ENCODE measurements around the gene LRMDA.

Gene LRMDA

DNA sequence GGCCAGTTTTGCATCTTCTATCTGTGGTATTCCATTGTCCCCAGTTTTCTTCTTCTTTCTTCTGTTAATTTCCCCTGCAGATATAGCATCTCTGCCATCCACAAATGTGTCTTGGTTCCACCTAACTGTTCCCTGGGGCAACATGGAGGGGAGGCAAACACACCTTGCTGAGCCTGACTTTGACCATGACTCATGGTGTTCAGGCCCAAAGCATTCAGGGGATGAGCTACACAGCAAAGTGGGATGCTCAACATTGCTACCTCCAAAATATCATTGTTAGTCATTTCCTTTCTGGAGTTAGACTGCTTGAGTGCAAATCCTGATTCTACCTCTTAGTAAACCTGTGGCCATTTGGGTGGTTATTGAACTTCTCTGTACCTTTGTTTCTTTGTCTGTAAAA lies 542.7 kb downstream of the LRMDA start:
- no peak for DNase-seq

DNA sequence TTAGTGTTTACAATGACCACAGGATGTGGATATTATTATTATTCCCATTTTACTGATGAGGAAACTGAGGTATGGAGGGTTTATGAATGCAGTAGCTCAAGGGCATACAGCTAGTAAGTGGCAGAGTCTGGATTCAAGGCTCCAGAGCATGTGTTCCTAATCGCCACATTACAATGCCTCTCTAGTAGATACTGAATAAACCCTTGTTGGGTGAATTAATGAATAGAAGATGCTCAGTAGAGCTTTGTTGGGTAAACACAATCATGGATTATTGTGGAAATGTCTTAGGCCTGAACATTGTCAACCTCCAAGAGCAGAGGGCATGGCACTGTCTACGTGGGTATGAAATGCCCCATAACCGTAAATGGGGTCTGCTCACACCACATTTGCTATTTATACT lies 545.3 kb downstream of the LRMDA start:
- no peak for DNase-seq

DNA sequence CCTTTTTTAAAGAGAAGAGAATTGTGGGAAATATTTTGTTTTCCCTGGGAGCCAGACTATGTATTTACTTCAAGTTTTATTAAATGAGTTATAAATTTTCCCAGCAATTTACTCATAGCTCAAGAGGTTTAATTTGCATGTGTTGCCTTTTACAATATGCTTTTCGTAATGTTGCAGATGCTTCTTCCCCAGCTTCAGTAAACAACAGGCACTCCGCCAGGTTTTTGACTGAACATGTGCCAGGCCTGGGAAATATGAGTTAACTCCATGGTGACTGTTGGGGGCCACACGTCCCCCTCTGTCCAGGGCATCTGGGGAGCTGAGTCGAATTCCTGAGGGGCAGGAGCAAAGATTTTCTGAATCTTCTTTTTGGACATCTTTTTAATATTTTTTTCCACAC lies 545.7 kb downstream of the LRMDA start:
- no peak for DNase-seq

DNA sequence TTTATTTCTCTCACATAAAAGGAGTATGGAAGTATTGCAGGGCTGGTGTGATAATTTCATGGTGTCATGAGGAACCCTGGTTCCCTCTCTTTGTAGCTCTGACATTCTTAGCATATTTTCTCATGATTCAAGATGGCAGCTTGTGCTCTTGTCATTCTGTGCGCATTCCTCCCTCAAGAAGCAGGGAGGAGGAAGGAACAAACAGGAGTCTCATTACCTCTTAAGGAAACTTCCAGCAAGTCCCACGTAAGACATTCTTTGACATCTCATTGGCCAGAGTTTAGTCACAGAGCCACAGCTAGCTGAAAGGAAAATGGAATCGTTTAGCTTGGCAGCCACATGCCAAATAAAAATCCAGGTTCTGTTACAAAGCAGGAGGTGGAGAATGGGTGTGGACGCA lies 546.8 kb downstream of the LRMDA start:
- DNase-seq: no peak

DNA sequence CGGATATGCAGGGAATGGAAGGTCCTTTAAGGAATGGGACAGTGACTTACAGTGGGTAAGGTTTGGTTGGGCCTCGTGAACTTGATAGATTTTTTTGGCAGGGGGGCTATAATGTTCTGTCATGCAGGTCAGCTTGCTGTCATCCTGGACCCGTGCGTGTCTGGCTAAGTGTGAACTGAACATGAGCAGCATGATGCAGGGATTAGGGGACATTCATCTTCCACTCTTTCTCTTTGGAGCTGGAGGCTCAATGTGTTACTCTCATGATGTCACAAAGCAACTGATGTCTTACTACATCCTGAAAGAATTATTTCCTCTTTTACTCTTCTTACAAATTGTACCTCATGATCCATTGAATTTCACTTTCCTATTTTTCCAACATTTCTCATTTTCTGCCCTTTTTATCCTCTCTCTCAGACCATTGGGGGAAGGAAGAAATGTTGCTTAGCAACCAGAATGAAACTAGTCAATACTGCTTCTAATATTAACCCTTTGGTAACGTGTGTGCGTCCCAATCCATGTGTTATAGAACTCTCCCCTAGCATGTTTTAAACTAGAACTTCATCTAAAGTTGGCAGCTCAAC lies 549.1 kb downstream of the LRMDA start:
- no peak for DNase-seq

DNA sequence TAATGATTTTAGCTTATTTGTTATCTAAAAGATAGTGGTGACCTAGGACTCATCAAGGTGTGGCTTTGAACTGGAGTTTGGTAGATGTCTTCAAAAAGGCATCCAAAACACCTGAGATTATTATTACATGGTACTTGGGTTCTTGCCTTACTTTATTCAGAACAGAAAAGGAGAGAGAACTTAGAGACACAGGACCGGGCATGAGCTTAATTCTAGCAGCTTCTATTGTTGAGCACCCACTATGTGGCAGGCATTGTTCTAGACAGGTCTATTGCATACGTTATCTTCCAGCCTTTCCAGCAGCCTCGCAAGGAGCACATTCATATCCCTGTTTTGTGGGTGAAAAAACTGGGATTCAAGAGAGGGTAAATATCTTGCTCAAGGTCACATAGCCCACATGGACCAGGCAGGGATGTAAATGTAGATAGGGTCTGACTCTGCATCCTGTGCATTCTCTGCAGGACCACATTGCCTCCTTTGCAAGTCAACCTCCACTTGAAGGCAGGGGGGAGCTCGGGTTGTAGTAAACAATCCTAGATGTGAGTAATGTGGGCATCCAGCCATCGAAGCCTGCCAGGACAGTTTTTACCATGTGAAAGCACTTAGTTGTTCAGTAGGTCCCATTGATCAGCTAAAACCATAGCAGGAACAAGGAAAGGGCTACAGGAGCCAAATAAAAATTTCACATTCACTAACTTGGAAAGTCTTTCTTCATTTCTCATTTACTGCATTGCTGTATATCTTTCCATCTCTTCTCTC lies 551.4 kb downstream of the LRMDA start:
- no peak for DNase-seq

DNA sequence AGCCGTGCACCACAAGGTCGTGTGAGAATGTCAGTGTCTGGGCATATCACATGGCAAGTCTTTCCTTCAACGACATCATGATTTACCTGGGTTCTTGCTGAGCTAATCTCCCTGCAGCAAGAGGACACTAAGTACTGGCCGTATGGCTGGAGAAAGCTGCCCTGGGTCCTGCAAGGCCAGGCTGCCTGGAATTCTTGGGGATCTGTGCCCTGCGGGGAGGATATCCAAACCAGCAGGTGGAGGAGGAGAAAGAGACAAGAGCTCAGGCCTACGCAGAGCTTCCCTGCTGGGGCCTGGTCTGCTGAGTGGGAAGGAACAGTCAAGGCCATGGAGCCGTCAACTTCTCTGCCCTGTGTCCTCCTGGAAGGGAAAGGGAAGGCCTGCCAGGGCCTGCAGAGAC lies 552.6 kb downstream of the LRMDA start:
- no peak for DNase-seq

DNA sequence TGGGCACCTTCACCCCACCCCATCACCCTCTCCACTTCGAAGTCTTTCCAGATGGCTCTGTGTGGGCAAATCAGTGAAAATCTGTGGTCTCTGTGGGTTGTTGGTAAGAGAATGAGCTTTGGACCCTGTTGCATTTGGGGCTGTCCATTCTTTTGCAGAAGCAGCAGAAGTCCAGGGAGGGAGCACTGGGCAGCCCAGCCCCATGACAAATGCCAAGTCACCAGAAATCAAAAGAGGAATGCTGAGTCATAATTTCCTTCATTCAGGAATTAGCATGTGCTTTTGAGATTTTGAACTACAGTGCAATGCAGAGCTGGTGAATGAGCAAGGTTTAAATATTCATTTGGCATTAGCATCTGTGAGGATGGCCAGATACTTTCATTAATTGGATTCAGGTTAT lies 556.2 kb downstream of the LRMDA start:
- no peak for DNase-seq

DNA sequence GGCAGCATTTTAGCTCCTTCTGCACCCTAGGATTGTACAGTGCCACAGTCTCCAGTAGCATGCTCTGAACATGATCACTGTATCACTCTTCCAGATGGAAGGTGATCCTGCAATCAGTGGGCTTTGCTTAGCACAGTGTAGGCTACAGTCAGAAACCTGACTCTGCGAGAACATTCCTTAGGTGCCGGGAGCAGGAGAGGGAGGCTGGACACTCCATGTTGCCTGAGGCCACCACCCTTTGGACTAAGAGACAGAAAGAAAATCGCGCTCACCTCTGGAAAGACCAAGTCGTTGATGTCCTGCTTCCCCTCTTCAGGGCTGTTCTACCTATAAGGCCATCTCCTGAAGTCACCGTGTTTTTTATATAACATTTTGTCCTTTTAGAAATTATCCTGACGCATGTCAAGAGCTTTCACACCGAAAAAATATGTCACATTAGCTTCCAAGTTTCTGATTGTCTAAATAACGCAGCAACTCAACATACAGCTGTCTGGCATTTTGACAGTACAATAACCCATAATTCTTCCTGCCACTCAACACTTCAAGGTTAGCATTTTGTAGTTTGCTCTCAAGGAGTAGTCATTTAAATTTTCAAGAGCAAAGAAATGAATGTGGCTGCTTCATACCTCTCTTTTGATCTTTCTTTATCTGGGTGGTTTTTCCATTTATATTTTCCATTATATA lies 563.1 kb downstream of the LRMDA start:
- no peak for DNase-seq

DNA sequence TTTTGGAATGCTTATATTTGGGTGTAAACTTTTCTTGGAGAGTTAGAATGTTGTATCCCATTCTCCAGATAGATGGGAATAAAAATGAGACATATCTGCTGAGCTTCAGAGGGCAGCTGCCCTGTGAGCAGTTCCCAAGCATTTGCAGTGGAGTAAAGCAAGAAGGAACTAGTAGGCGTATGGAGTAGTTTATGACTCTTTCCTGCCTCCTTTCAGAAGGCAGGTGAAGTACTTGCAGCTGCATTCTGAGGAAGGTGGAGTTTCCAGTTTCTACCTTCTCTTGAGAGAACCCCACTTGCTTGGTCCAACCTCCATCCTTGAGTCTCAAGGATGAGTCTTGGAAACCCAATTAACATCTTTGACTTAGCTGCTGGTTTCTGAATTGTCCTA lies 563.6 kb downstream of the LRMDA start:
- DNase-seq: no peak

DNA sequence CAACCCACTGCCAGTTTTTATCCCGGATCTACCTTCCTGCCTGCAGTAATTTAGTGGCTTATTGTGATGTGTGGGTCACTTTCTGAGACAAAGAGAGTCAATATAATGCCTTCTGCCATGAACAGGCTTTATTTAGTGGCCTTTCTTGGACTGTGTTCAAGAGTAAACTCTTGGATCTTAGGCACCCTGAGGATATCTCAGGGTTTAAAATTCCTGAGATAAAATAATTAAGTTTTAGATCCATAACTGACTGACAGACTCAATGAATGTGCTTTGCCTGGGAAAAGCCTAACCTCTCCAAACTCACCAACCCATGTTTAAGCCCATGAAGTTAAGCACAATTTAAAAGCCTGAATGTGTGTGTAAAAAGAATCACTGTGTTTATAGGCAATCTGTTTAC lies 564.3 kb downstream of the LRMDA start:
- DNase-seq: no peak

DNA sequence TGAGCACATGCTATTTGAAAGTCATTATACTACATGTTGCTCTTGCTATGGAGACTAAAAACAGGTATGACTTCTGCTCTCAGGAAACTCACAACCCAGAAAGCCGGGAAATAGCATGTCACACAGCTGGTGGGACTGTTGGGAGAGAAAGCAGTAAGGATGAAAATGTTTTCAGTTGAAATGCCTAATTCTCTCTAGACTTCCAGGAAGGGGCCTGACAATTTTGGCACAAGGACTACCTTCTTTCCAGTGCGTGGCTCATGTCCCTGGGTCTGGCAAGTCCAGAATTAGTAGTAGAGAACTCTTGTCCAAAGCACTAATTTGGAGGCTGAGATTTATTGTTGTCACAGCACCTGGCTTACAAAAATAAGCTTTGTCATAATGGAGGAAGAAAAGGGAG lies 567.6 kb downstream of the LRMDA start:
- no peak for DNase-seq

DNA sequence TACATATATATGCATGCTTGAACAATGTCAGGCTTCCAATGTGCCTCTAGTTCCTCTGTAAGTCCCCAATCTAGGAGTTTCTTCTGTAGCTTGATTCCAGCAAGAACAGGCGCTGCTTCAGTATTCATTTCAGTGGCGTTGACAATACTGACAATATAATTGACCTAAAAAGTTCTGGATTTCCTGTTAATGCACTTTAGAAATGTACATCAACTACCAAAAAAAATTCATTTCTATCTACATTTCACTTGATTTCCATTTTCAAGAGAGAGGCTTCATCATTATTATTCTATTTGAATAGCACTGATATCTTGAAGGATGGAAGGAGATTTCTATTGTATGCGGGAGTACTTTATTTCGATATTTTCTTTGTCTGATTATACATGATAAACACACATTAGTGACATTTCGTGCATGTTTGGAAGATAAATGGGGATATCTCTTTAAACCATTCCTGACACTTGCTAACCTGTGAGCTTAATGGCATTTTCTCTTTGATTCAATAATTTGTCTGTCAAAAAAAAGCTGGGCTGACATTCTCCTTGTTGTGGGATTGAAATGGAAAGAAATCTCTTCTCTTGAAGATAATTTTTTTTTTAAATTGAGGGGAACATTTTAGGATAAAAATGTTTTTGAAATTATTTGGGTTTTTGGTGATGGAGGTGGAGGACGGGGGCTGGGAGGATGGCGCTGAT lies 568.2 kb downstream of the LRMDA start:
- DNase-seq: no peak

DNA sequence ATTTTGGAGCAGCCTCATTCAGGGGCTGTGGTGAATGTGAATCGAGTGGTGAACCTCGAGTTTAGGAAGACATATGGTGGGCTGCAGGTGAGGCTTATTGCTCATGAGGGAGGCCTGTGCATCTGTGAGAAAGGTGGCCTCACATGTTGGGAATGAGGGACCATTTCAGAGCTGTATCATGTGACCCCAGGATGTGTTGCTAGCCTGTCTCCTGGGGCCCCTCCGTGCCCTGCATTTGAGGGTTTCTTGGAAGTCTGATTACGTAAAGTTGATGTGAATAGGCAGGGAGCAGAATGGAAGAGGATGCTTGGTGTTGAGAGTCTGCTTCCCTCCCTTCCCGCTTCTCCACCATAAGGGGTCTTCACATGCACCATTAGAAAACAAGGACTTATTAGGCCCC lies 569.1 kb downstream of the LRMDA start:
- no peak for DNase-seq

DNA sequence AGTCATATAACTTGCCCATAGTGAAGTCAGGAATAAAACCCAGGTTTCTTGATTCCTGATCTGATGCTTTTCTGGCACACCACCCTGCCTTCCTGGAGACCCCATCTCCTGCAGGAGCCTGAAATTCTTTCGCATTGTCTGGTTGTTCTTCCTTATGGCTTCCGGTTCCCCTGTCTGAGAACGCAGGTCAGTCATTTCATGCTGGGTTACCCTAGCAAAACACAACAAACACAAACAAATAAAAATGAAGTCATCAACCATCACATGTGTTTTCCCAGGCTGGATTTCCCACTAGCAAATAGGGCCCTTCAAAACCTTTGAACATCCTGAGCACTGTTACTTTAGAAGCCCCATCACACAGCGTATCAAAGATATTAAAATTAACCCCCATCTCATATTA lies 569.6 kb downstream of the LRMDA start:
- no peak for DNase-seq

DNA sequence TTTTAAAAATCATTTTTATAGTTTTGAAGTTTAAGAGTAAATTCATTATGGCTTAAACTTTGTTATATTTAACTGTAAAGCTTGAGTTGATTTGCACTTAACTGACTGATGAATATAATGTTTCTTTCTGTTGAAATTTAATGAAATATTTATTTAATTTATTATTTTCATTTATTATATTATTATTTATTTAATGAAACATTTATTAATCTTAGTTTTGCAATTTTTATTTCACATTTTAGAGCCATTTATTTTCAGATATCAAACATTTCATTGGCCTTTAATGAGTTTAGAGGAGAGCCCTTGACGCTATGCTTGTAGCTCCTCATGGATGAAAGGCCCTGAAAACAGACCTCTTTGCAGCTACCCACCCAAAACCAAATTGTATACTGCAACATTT lies 570.0 kb downstream of the LRMDA start:
- DNase-seq: no peak

DNA sequence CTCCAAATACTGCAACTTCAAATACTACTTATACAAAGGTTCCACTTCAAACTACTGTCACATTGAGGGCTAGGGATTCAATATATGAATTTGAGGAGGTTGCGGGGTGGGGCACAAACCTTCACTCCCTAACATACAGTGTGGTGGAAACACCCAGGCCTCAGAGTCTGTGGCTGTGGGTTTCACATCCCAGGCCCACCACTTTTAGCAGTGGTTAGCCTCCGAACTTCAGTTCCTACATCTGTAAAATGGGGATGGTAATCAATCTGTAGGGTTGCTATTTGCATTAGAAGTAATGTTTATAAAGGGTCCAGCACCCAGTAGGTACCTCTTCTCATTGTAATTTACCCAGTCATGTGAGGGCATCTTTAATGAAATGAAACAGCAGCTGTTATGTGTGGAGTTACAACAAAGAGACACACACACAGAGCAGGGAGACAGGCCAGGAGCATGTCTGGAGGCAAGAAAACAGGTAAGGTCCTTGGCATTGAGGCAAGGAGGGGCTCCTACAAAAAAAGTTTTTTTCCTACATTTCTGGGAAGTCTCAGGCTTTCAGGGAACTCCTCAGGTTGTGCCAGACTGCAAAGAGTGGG lies 570.9 kb downstream of the LRMDA start:
- no peak for DNase-seq

DNA sequence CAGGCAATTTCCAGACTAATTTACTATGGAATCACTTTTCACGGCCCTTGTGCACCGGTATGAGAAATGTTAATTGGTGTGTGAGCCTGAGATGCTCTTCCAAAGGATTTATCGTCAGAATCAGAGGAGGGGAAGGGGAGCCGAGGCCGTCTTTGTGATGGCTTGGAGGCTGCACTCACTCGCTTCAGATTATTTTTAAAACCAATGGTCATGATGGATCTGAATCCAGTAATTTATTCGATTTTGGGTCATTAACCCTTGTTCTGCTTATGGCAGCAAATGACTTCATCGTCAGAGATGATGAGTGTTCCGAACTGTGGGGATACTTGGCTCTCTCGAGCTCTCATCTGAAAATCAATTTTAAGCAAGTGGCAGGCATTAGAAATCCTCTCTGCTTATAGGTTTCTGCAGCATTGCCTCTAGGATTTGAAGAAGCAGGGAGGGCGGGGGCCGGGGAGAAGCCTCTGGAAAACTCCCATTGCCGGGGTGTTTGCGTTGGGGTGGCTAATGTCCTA lies 576.3 kb downstream of the LRMDA start:
- DNase-seq: no peak

DNA sequence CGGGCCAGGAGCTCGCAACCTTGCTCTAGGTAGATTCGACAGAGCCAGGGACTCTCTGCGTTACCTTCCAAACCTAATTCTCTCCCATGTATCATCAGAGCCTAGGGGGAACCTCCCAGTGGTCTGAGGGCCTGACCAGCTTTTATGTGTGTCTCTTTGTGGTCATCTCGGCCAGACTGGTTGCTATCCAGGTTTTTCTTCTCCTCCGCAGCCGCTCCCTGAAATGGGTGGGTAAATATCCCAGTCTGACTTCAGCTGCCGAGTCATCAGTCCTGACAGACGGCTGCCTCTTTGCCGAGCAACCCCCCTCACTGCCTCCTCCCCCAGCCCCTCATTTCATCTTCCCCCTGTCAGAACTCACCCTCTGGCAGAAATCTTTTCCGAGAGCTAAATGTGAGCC lies 578.1 kb downstream of the LRMDA start:
- no peak for DNase-seq

DNA sequence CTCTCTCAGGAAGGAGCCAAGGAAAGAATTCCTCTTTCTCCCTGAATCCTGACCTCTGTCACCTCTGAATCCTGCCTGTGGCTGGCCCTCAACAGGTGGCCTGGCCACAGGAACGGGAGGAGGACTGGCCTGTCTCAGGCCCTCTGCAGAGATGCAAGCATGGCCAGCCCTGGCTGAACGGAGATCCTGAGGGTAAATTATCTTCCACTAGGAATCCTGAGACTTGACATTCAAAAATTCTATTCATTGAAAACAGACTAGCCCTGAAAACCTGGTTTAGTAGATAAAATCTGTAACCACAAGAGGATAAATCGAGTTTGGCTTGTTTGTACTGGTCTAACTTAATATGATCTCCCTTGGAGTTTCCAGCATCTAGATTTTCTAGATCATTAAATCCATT lies 579.3 kb downstream of the LRMDA start:
- no peak for DNase-seq

DNA sequence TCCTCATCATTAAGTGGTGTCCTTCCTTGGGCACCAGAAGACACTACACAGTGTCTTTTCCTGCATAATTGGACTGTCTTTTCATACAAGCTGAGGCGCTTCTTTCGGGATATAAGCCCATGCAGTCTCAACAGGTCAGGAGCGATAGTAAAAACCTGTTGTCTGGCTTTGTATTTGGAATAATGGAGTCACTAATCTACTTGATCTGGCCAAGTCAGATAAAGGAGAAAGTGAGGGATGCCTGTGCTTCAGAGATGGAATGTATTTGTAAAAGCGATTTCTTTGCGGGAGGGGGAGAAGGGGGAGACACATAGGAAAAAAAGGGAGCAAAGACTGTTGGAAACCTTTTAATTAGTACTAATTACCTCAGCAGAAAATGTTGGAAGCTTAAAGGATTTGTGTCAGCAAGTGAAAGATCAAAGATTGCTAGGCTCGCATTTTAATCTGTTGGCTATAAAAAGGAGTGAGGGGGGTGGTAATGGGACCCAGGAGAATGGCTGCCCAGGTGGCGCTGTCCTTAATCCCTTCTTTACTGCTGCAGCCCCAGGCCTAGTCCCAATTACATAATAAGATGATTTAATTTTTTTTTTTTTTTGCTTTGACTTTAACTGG lies 581.4 kb downstream of the LRMDA start:
- DNase-seq: no peak

DNA sequence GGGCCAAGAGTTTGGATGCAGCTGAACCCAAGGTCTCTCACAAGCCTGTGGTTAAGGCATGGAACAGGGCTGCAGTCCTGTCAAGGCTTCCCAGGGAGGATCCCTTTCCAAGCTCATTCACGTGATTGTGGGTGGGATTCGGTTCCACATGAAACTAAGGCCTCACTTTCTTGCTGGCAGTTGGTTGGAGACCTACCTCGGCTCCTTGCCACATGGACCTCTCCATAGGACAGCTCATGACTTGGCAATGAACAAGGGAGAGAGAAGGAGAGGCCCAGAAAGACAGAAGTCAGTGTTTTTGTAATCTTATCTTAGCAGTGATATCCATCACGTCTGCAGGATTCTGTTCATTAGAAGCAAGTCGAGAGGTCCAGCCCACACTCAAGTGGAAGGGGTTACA lies 583.8 kb downstream of the LRMDA start:
- DNase-seq: no peak
